Transverse colon (tissue), 3 donors: ENCODE data around the gene CCND2.

Experiments used
- EP300 ChIP-seq: sonication (generic); formaldehyde crosslinking; IDR thresholded peaks from one replicate; pipeline ENCODE4 v1.6.1; 2017; ENCODE audit warnings: antibody characterized with exemption, low read depth
- POLR2A ChIP-seq: fragments of 450-650 bp; IDR thresholded peaks from one replicate; pipeline ENCODE4 v1.6.1; 2016; ENCODE audit warnings: antibody characterized with exemption, mild to moderate bottlenecking, moderate library complexity
- TF ChIP-seq, protein P1 (sequence below), 5 experiments: fragments of 200-600 bp in 3 of 5; fragments of 450-650 bp in 2 of 5; sonication (generic) in 3 of 5; IDR thresholded peaks; 1 replicate in 2 of 5; 2 replicates in 3 of 5; pipeline ENCODE4 v1.5.1; 2016 to 2017; ENCODE audit warnings: antibody characterized with exemption in 5 of 5, inconsistent platforms in 3 of 5, mild to moderate bottlenecking in 2 of 5, moderate library complexity in 1 of 5

DNA sequence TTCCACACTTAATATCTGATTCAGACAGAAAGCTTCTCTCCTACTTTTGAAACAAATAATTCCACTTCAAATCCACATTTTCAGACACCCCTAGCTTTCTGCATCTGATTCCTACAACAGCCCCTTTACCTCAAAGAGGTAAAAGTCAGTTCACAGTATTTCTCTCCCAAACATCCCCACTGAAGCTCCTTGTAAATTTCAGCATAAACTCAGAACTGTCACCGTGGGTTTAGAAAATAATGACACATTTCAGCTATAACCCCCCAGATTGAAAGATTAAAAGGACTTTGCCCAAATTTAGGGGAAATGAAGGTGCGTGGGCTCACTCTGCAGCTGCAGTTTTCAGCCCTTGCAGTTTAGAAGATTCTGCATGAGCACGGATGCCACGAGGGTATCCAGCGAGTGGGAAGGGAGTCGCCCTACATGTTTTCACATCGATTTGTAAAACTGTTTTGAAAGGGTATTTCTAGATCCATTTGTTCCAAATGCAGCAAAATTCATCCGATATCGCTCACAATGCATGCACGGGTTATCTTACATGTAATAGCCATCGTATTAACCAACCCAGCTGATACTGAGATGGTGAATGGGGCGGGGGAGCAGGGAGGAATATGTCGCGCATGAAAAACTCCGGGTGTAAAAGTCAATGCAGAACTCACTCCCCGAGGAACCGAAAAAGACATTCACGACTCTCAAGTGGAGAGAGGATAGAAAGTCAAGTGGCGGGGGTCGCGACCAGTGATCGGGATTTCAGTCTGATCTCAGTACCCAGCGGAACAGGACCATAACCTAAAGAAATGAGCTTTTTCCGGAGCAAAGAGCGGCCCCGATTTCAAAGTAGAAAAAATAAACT is 5.0 kb upstream of the CCND2 start:
- TF ChIP-seq EP300 (no peak), POLR2A (no peak)
- TF ChIP-seq, protein P1, sequence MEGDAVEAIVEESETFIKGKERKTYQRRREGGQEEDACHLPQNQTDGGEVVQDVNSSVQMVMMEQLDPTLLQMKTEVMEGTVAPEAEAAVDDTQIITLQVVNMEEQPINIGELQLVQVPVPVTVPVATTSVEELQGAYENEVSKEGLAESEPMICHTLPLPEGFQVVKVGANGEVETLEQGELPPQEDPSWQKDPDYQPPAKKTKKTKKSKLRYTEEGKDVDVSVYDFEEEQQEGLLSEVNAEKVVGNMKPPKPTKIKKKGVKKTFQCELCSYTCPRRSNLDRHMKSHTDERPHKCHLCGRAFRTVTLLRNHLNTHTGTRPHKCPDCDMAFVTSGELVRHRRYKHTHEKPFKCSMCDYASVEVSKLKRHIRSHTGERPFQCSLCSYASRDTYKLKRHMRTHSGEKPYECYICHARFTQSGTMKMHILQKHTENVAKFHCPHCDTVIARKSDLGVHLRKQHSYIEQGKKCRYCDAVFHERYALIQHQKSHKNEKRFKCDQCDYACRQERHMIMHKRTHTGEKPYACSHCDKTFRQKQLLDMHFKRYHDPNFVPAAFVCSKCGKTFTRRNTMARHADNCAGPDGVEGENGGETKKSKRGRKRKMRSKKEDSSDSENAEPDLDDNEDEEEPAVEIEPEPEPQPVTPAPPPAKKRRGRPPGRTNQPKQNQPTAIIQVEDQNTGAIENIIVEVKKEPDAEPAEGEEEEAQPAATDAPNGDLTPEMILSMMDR (IDR thresholded peaks at IDR 0.05) = no peak
